Measurements from ENCODE around the gene TRNP1. TPM values are rescaled to one million over a fixed set of nuclear protein-coding genes. Genes with fewer than 3 reads are reported as not detected.

The TRNP1 gene
- total RNA-seq, 1 donor from 2014 or later, result 15.3 TPM

DNA sequence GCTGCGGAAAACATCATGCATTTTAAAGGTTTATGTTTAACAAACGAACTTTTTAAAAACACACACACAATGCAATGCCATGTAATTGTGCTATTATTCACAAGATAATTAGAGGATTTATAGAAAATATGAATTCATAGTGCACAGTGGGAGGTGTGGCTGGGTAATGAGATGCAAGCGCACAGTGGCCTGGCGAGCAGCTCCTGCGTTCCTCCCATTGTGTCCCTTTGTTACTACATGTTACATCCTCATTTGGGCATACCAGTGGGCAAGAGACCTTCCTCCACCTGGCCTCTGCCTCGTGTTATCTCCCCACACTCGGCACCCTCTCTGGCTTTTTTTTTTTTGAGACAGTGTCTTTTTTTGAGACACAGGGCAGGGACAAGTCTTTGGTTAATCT, 49.2 kb downstream of the TRNP1 start:
- no peaks in the 10 kb centered on the region for H3K36me3 ChIP-seq
- no peaks in the 10 kb centered on the region for H3K27me3 ChIP-seq (ENCODE audit: low read depth)
- H3K27ac ChIP-seq, result no peak overlapping the region
- TF ChIP-seq, protein P1, sequence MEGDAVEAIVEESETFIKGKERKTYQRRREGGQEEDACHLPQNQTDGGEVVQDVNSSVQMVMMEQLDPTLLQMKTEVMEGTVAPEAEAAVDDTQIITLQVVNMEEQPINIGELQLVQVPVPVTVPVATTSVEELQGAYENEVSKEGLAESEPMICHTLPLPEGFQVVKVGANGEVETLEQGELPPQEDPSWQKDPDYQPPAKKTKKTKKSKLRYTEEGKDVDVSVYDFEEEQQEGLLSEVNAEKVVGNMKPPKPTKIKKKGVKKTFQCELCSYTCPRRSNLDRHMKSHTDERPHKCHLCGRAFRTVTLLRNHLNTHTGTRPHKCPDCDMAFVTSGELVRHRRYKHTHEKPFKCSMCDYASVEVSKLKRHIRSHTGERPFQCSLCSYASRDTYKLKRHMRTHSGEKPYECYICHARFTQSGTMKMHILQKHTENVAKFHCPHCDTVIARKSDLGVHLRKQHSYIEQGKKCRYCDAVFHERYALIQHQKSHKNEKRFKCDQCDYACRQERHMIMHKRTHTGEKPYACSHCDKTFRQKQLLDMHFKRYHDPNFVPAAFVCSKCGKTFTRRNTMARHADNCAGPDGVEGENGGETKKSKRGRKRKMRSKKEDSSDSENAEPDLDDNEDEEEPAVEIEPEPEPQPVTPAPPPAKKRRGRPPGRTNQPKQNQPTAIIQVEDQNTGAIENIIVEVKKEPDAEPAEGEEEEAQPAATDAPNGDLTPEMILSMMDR (IDR thresholded peaks at IDR 0.05), result no peak
- H3K4me1 ChIP-seq, result peaks cover 19% of the 10 kb centered on the region
- H3K9me3 ChIP-seq, result no peaks in the 10 kb centered on the region
- DNase-seq (no peak), ATAC-seq (no peak)
- H3K4me3 ChIP-seq, result no peak overlapping the region
- intact Hi-C loops (cut with DNase I), result loop anchor here (10.0 kb wide), 1 partner anchor 52 kb away; no protein-coding TSS in a partner anchor

DNA sequence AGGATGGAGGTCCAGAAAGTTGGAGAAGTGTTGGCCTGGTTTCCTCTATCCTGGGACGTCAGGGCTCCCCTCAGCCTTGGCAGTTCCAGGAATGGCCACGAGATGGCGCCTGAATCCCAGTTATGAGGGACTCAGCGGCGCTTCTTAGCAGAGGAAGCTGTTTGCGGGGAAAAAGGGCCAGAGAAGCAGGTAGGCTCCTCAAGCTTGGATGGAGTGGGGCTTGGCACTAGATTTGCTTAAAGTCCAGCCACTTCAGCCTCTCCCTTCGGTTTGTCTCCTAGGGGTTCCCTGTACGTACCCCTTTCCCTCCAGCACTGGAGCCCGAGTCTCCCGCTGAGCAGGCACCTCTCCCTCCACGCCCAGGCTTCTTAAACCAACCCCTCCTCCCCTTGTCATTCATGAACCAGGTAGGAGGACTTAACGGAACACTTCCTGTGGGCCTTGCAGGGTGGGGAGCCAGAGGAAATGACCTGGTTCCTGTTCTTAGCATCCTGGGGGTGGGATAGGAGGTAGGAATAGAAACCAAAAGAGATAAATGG, 51.2 kb downstream of the TRNP1 start:
- no peaks in the 10 kb centered on the region for H3K36me3 ChIP-seq
- peak overlapping the region; percentile 19 for H3K4me3 ChIP-seq
- peaks cover 19% of the 10 kb centered on the region for H3K4me1 ChIP-seq
- ATAC-seq, result peak; percentile 94 to 96
- TF ChIP-seq, protein P1 (IDR thresholded peaks at IDR 0.05), result peak; percentile 99
- intact Hi-C loops (cut with DNase I), result loop anchor here (10.0 kb wide), 1 partner anchor 50 kb away; no protein-coding TSS in a partner anchor
- no peaks in the 10 kb centered on the region for H3K9me3 ChIP-seq
- DNase-seq, result peak; percentile 88
- no peaks in the 10 kb centered on the region for H3K27me3 ChIP-seq (ENCODE audit: low read depth)
- H3K27ac ChIP-seq, result peak overlapping the region; percentile 13

DNA sequence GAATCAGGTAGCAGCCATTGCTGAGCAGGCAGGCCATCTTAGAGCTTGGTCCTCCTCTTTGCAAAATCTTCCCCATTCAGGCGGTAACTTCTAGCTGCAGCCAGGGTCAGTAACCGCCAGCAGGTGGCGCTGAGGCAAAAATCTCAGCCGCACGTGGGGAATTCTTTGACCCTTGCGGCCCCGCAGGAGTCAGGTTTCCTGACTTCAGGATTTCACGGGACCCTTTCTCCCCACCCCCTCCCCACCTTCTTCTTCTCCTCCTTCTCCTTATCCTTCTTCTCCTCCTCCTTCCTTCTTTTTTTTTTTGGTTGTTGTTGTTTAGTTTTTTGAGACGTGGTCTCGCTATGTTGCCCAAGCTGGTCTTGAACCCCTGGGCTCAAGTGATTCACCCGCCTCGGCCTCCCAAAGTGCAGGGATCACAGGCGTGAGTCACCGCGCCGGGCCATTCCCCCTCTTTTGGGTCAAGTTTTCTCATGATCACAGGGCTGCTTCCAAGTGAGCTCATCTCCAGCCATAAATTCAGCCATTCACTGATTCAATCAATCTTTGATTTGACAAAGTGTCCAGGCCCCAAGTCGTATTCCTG, 52.6 kb downstream of the TRNP1 start:
- ATAC-seq, result peak; percentile 75 to 82
- TF ChIP-seq, protein P1 (IDR thresholded peaks at IDR 0.05), result peak; percentile 92
- Histone ChIP-seq H3K36me3 (no peaks in the 10 kb centered on the region), H3K27ac (no peak overlapping the region), H3K4me1 (peaks cover 19% of the 10 kb centered on the region), H3K9me3 (no peaks in the 10 kb centered on the region), H3K27me3 (ENCODE audit: low read depth) (no peaks in the 10 kb centered on the region), H3K4me3 (no peak overlapping the region)
- DNase-seq, result peak; percentile 78
- intact Hi-C loops (cut with DNase I), result loop anchor here (10.0 kb wide), 1 partner anchor 49 kb away; no protein-coding TSS in a partner anchor

DNA sequence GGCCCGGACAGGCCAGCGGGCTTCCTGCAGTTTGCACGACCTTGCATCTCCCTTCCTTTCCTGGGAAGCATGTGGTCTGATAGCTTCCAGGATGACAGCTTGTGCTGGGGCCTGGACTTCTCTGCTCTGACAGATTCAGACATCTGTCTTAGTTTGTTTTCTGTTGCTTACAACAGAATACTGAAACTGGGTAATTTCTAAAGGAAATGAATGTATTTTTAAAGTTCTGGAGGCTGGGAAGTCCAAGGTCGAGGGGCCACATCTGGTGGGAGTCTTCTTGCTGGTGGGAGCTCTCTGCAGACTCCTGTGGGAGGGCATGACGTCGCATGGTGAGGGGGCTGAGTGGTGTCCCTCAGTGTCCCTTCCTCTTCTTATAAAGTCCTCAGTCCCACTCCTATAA, 54.4 kb downstream of the TRNP1 start:
- no peak overlapping the region for H3K27ac ChIP-seq
- H3K36me3 ChIP-seq, result no peaks in the 10 kb centered on the region
- no peak overlapping the region for H3K4me3 ChIP-seq
- no peaks in the 10 kb centered on the region for H3K9me3 ChIP-seq
- no peak for ATAC-seq
- intact Hi-C loops (cut with DNase I), result loop anchor here (10.0 kb wide), 1 partner anchor 47 kb away; no protein-coding TSS in a partner anchor
- no peak for DNase-seq
- peaks cover 19% of the 10 kb centered on the region for H3K4me1 ChIP-seq
- TF ChIP-seq, protein P1 (IDR thresholded peaks at IDR 0.05), result no peak
- H3K27me3 ChIP-seq (ENCODE audit: low read depth), result no peaks in the 10 kb centered on the region

DNA sequence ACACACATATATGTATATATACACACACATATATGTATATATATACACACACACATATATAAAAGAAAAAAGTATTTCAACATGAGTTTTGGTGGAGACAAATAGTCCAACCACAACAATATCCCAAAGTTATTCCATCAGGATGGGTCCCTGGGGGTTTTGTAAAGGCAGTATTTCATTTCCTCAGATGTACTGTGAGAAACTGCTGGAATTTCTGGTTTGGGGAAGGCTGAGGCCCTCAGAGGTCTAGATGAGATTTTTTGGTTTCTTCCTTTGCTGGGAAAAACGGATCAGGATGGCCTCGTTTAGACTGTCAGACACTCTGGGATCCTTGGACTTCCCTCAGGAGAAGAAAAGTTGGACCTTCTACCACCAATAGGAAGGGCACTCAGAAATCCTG, 55.6 kb downstream of the TRNP1 start:
- peaks cover 19% of the 10 kb centered on the region for H3K4me1 ChIP-seq
- intact Hi-C loops (cut with DNase I), result loop anchor here (10.0 kb wide), 1 partner anchor 46 kb away; no protein-coding TSS in a partner anchor
- no peaks in the 10 kb centered on the region for H3K27me3 ChIP-seq (ENCODE audit: low read depth)
- no peak for ATAC-seq
- no peaks in the 10 kb centered on the region for H3K36me3 ChIP-seq
- no peaks in the 10 kb centered on the region for H3K9me3 ChIP-seq
- H3K27ac ChIP-seq, result no peak overlapping the region
- no peak for DNase-seq
- TF ChIP-seq, protein P1 (IDR thresholded peaks at IDR 0.05), result no peak
- H3K4me3 ChIP-seq, result no peak overlapping the region
